Immature natural killer cell (primary cell): ENCODE data around the gene FBXW8. TPM values are rescaled to one million over a fixed set of nuclear protein-coding genes. Genes with fewer than 3 reads are reported as not detected.
A peak's percentile ranks its signal among the peaks of the same experiment; 100 is the strongest.

ENCODE experiments used
- DNase-seq, 3 donors: peaks; one replicate each; pipeline ENCODE4 v3.0.0; 2022; ENCODE audit warnings: mixed read lengths in 1 of 3
- H3K27ac Mint-ChIP-seq, 6 donors: one replicate each; pipeline ENCODE4 v1.8.0; 2020; ENCODE audit warnings: mixed read lengths in 6 of 6, mild to moderate bottlenecking in 5 of 6, inconsistent platforms in 4 of 6, moderate library complexity in 3 of 6
- H3K27me3 Mint-ChIP-seq, 3 donors: one replicate each; pipeline ENCODE4 v1.8.0; 2020 to 2021; ENCODE audit warnings: low read depth in 3 of 3, mild to moderate bottlenecking in 3 of 3, mixed read lengths in 3 of 3, moderate library complexity in 3 of 3, inconsistent platforms in 1 of 3
- H3K36me3 Mint-ChIP-seq, 3 donors: one replicate each; pipeline ENCODE4 v1.8.0; 2020; ENCODE audit warnings: mixed read lengths in 3 of 3, inconsistent platforms in 2 of 3, mild to moderate bottlenecking in 2 of 3
- H3K4me1 Mint-ChIP-seq, 2 donors: one replicate each; pipeline ENCODE4 v1.8.0; 2020; ENCODE audit warnings: inconsistent platforms in 2 of 2, mild to moderate bottlenecking in 2 of 2, mixed read lengths in 2 of 2, moderate library complexity in 1 of 2
- H3K4me3 Mint-ChIP-seq, 5 donors: one replicate each; pipeline ENCODE4 v1.8.0; 2020; ENCODE audit warnings: mild to moderate bottlenecking in 5 of 5, mixed read lengths in 5 of 5, inconsistent platforms in 3 of 5, moderate library complexity in 3 of 5
- H3K9me3 Mint-ChIP-seq, 6 donors: one replicate each; pipeline ENCODE4 v1.8.0; 2020; ENCODE audit warnings: mild to moderate bottlenecking in 6 of 6, mixed read lengths in 6 of 6, inconsistent platforms in 4 of 6, moderate library complexity in 3 of 6
- polyA plus RNA-seq, 3 donors: library from polyadenylated mRNA; unstranded; fragments of 300-500 nt; fragmentation: Illumina TruSeq; gene quantifications; one replicate each; pipeline ENCODE4 v1.2.3, GENCODE V29; 2021

FBXW8 gene
- polyA plus RNA-seq, 3 donors from 2014 or later = 6.6 to 11.6 (median 10.6) TPM

DNA sequence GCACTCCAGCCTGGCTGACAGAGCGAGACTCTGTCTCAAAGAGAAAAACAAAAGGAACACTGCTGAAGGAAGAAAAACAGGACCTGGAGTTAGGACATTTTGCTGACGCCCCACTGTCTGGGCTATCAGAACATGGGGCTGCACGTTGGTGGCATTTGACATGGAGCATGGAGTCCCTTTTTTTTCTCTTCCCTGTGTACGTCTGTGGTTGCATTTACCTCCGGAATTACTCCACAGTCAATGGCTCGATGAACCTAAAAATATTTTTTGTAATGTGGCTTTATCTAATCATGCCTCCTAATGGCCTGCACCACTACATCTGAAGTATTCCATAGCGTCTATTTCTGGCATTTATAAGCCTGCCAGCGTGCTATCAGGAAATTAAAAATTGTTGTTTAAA lies 157.7 kb downstream of the FBXW8 start:
- Mint-ChIP-seq H3K36me3 (peaks cover 0 to 4% (median 0%) of the 10 kb centered on the region in 3 donors), H3K9me3 (no peaks in the 10 kb centered on the region), H3K27me3 (peaks cover 2% of the 10 kb centered on the region in 3 donors), H3K27ac (no peak overlapping the region), H3K4me1 (peaks cover 75 to 77% of the 10 kb centered on the region in 2 donors), H3K4me3 (no peak overlapping the region)
- DNase-seq = no peak

GRCh38 chr12:117069101-117069797 lies 158.5 kb downstream of the FBXW8 start:
- peaks cover 67 to 69% of the 10 kb centered on the region in 2 donors for H3K4me1 Mint-ChIP-seq
- H3K4me3 Mint-ChIP-seq = peak overlapping the region in 3 of 5 donors; percentile 21 to 64 (median 36)
- peaks cover 0 to 4% (median 0%) of the 10 kb centered on the region in 3 donors for H3K36me3 Mint-ChIP-seq
- no peak for DNase-seq
- peaks cover 2% of the 10 kb centered on the region in 3 donors for H3K27me3 Mint-ChIP-seq
- peak overlapping the region in 4 of 6 donors; percentile 27 to 82 (median 44) for H3K27ac Mint-ChIP-seq
- H3K9me3 Mint-ChIP-seq = no peaks in the 10 kb centered on the region

DNA sequence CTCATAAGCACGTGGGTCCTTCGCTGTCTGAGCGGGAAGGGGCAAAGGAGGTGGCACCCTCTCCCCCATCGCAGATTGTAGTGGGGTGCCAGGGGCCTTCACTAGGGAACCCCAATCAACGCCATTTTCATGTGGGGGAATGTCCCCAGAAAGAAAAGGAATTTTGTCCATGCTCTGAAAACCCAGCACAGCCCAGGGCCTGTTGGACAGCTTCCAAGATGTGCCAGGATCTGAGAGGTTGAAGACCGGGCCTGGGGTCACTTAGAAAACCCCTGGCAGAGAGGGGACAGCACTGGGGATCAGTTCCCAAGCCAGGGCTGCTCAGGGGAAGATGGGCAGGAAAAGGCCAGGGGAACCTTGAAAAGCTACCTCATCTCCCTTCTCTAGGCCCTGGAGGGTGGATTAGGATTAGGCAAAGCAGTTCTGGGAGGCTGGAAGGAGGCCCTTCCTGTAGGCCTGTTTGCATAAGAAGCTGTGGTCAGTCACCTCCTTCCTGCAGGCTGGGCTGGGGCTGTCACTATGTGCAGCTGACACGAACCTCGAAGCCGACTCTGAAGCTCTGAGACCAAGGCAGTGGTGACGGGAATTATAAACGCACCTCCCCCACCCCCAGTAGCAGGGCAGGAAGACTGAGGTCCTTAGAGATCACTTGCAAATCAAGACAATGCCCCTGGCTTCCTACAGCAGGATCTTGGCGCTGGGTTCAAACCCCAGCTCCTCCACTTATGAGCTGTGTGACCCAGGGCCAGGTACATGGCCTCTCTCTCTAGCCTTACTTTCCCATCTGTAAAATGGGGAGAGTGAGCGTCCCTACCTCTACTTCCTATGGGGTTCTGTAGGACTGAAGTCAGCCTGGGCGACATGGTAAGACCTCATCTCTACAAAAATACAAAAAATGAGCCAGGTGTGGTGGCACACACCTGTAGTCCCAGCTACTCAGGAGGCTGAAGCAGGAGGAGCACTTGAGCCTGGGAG lies 159.5 kb downstream of the FBXW8 start:
- DNase-seq = peak; percentile 27 to 32 (median 30)
- Mint-ChIP-seq H3K36me3 (peaks cover 0 to 4% (median 0%) of the 10 kb centered on the region in 3 donors), H3K9me3 (no peaks in the 10 kb centered on the region), H3K27me3 (peaks cover 2% of the 10 kb centered on the region in 3 donors), H3K27ac (peak overlapping the region; percentile 45 to 80 (median 60)), H3K4me3 (peak overlapping the region; percentile 38 to 64 (median 56)), H3K4me1 (peaks cover 58 to 59% of the 10 kb centered on the region in 2 donors)

DNA sequence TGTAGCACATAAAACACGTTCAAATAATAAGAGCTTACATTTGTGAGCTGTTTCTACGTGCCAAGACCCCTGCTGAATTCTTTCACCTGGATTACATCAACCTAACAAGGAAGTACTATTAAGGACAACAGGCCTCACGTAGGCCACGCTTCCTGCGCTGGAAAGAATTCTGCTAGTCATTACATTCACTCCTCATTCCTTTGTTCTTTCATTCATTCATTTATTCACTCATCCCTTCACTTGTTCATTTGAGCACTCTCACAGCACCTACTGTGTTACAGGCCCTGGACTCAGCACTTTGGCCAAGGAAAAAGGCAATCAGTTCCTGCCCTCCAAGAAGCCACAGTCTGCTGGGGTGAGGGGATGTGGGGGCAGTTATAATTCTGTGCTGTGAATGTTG lies 160.3 kb downstream of the FBXW8 start:
- Mint-ChIP-seq H3K4me3 (peak overlapping the region; percentile 10 to 67 (median 35)), H3K9me3 (no peaks in the 10 kb centered on the region), H3K27ac (peak overlapping the region in 4 of 6 donors; percentile 50 to 62 (median 58)), H3K36me3 (peaks cover 0 to 4% (median 0%) of the 10 kb centered on the region in 3 donors), H3K27me3 (peaks cover under 1 to 2% (median 2%) of the 10 kb centered on the region in 3 donors), H3K4me1 (peaks cover 52 to 55% of the 10 kb centered on the region in 2 donors)
- no peak for DNase-seq

DNA sequence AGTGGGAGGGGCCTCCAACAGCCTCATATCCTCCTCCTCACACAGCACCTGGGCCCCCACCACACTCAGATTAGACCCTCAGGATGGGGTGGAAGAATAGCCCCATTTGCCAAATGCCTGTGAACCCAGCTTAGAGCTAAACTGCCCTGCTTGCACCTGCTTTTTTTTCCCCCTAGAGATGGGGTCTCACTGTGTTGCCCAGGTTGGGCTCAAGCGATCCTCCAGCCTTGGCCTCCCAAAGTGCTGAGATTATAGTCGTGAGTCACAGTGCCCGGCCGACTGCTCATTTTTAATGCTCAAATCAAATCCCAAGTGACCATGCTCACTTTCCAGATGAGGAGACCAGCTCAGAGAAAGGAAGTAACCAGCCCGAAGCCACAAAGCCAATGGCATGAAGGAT lies 161.4 kb downstream of the FBXW8 start:
- no peak overlapping the region for H3K27ac Mint-ChIP-seq
- no peaks in the 10 kb centered on the region for H3K9me3 Mint-ChIP-seq
- no peak overlapping the region for H3K4me3 Mint-ChIP-seq
- peaks cover 0 to 4% (median 0%) of the 10 kb centered on the region in 3 donors for H3K36me3 Mint-ChIP-seq
- peaks cover 52 to 57% of the 10 kb centered on the region in 2 donors for H3K4me1 Mint-ChIP-seq
- H3K27me3 Mint-ChIP-seq = no peaks in the 10 kb centered on the region
- DNase-seq = no peak

DNA sequence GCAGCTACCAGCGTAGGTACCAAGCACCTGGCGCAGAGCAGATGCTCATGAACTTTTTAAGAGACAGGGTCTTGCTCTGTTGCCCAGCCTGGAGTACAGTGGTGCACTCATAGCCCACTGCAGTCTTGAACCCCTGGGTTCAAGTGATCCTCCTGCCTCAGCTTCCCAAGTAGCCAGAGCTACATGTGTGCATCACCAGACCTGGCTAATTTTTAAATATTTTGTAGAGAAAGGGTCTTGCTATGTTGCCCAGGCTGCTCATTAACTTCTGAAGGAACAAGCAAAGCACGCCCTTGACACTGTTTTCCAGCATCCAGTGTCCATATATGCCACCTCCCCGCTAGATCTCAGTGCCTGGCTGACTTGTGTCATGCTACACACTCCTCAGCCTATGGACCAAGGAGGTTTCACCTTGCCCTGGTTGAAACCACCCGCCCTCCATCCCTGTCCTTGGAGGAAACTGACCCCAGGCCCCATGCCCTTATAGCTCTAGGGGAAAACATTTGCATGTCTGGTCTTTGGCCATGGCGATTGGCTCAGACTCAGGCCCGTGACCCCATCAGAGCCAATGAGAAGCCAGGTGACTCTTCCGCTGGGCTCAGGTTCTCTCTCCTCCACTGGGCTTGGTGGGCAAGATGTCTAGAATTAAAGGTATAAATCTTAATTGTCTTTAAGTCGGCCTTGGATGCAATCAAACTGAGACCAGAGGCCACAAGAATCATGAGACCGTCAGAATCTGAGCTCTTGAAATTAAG lies 162.2 kb downstream of the FBXW8 start:
- Mint-ChIP-seq H3K36me3 (peaks cover 0 to 4% (median 3%) of the 10 kb centered on the region in 3 donors), H3K9me3 (no peaks in the 10 kb centered on the region), H3K27ac (no peak overlapping the region), H3K4me3 (no peak overlapping the region), H3K4me1 (peaks cover 54 to 57% of the 10 kb centered on the region in 2 donors), H3K27me3 (no peaks in the 10 kb centered on the region)
- DNase-seq = no peak

- no peak for DNase-seq
- no peak overlapping the region for H3K4me3 Mint-ChIP-seq
- H3K27ac Mint-ChIP-seq = peak overlapping the region in 1 of 6 donors; percentile 40
- H3K4me1 Mint-ChIP-seq = peaks cover 52 to 55% of the 10 kb centered on the region in 2 donors
- no peaks in the 10 kb centered on the region for H3K27me3 Mint-ChIP-seq
- no peaks in the 10 kb centered on the region for H3K9me3 Mint-ChIP-seq
- peaks cover 0 to 4% (median 3%) of the 10 kb centered on the region in 3 donors for H3K36me3 Mint-ChIP-seq
Observed at GRCh38 chr12:117073611-117074010, 162.9 kb downstream of the FBXW8 start.

GRCh38 chr12:117076410-117077372 lies 165.9 kb downstream of the FBXW8 start:
- Mint-ChIP-seq H3K27ac (peak overlapping the region; percentile 67 to 83 (median 72)), H3K4me3 (peak overlapping the region; percentile 16 to 59 (median 46)), H3K36me3 (peaks cover 0 to 4% (median 3%) of the 10 kb centered on the region in 3 donors), H3K27me3 (no peaks in the 10 kb centered on the region), H3K9me3 (no peaks in the 10 kb centered on the region), H3K4me1 (peaks cover 34 to 47% of the 10 kb centered on the region in 2 donors)
- DNase-seq = peak in 2 of 3 donors; percentile 29 to 32

GRCh38 chr12:117079487-117079886 lies 168.7 kb downstream of the FBXW8 start:
- no peaks in the 10 kb centered on the region for H3K9me3 Mint-ChIP-seq
- DNase-seq = no peak
- peaks cover 35 to 47% of the 10 kb centered on the region in 2 donors for H3K4me1 Mint-ChIP-seq
- no peak overlapping the region for H3K4me3 Mint-ChIP-seq
- H3K36me3 Mint-ChIP-seq = peaks cover 0 to 14% (median 0%) of the 10 kb centered on the region in 3 donors
- H3K27me3 Mint-ChIP-seq = peaks cover 0 to 1% (median 0%) of the 10 kb centered on the region in 3 donors
- H3K27ac Mint-ChIP-seq = no peak overlapping the region

- Mint-ChIP-seq H3K4me3 (no peak overlapping the region), H3K27me3 (peaks cover 0 to 1% (median 0%) of the 10 kb centered on the region in 3 donors), H3K9me3 (no peaks in the 10 kb centered on the region), H3K27ac (no peak overlapping the region), H3K36me3 (peaks cover 0 to 14% (median 0%) of the 10 kb centered on the region in 3 donors), H3K4me1 (peaks cover 38 to 54% of the 10 kb centered on the region in 2 donors)
- no peak for DNase-seq
Observed at GRCh38 chr12:117080661-117081144, 170.0 kb downstream of the FBXW8 start.
